IMR-90 (cell line): Measurements from ENCODE around the gene PFDN1.

Experiments used
- POLR2A ChIP-seq: IDR thresholded peaks from 2 replicates; pipeline ENCODE4 v1.6.1; 2012; ENCODE audit warnings: mild to moderate bottlenecking, low read depth, low read length
- RAD21 ChIP-seq: IDR thresholded peaks from 2 replicates; pipeline ENCODE4 v1.6.1; 2012; ENCODE audit warnings: low read length, improper control_type of control experiment
- TF ChIP-seq, protein P1 (sequence below): conservative IDR thresholded peaks from 2 replicates; pipeline ENCODE4 v1.5.1; 2012; ENCODE audit warnings: mild to moderate bottlenecking, low read depth, low read length, improper control_type of control experiment

DNA sequence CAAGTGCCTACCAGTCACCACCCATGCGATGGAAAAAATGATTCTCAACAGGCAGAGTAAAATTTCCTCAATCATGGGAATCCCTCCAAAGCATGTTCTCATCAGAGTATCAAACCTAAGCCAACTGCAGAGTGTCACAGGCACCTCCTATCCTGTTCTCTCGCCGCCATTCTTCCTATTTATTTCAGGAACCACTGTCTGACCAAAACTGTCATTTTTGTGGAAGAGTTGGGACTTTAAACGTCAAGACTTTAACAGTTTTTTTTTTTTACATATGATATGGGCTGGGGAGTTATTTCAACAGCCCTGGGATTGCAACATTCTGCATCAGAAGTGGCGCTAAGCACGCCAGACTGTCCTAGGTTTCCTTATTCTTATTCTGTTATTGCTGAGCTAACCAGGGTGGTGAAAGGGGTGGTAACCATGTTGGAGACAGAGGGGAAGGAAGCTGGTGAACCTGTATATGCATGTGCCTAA lies 29.5 kb downstream of the PFDN1 start:
- TF ChIP-seq, protein P1, sequence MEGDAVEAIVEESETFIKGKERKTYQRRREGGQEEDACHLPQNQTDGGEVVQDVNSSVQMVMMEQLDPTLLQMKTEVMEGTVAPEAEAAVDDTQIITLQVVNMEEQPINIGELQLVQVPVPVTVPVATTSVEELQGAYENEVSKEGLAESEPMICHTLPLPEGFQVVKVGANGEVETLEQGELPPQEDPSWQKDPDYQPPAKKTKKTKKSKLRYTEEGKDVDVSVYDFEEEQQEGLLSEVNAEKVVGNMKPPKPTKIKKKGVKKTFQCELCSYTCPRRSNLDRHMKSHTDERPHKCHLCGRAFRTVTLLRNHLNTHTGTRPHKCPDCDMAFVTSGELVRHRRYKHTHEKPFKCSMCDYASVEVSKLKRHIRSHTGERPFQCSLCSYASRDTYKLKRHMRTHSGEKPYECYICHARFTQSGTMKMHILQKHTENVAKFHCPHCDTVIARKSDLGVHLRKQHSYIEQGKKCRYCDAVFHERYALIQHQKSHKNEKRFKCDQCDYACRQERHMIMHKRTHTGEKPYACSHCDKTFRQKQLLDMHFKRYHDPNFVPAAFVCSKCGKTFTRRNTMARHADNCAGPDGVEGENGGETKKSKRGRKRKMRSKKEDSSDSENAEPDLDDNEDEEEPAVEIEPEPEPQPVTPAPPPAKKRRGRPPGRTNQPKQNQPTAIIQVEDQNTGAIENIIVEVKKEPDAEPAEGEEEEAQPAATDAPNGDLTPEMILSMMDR, result no peak
- no peak for TF ChIP-seq POLR2A
- no peak for TF ChIP-seq RAD21
